Kidney epithelial cell (primary cell): ENCODE data around the gene COPE. TPM values are rescaled to one million over a fixed set of nuclear protein-coding genes. Genes with fewer than 3 reads are reported as not detected.

ENCODE experiments used
- DNase-seq: peaks from one replicate; pipeline ENCODE4 v3.0.0-alpha.2; 2010; ENCODE audit warnings: low read depth
- H3K27me3 ChIP-seq: 2 replicates; pipeline ENCODE4 v1.6.0; 2011; ENCODE audit warnings: low read length; ENCODE audit not compliant: control insufficient read depth, insufficient read depth
- H3K36me3 ChIP-seq: 2 replicates; pipeline ENCODE4 v1.5.1; 2011; ENCODE audit warnings: low read length; ENCODE audit not compliant: control insufficient read depth, insufficient read depth
- H3K4me3 ChIP-seq: 2 replicates; pipeline ENCODE4 v1.5.1; 2011; ENCODE audit warnings: low read depth, mild to moderate bottlenecking, control low read depth, low read length
- CTCF ChIP-seq: IDR thresholded peaks from 2 replicates; pipeline ENCODE4 v1.5.1; 2011; ENCODE audit warnings: mild to moderate bottlenecking, moderate library complexity, low read length, control low read depth, inconsistent platforms; ENCODE audit not compliant: insufficient read depth, poor library complexity, severe bottlenecking
- total RNA-seq: library from RNA; depleted of rRNA; stranded (reverse); fragments of >200 nt; gene quantifications from 2 replicates; pipeline ENCODE4 v1.2.3, GENCODE V29; 2015

Gene COPE
- total RNA-seq, 1 donor from 2014 or later: 437 TPM

DNA sequence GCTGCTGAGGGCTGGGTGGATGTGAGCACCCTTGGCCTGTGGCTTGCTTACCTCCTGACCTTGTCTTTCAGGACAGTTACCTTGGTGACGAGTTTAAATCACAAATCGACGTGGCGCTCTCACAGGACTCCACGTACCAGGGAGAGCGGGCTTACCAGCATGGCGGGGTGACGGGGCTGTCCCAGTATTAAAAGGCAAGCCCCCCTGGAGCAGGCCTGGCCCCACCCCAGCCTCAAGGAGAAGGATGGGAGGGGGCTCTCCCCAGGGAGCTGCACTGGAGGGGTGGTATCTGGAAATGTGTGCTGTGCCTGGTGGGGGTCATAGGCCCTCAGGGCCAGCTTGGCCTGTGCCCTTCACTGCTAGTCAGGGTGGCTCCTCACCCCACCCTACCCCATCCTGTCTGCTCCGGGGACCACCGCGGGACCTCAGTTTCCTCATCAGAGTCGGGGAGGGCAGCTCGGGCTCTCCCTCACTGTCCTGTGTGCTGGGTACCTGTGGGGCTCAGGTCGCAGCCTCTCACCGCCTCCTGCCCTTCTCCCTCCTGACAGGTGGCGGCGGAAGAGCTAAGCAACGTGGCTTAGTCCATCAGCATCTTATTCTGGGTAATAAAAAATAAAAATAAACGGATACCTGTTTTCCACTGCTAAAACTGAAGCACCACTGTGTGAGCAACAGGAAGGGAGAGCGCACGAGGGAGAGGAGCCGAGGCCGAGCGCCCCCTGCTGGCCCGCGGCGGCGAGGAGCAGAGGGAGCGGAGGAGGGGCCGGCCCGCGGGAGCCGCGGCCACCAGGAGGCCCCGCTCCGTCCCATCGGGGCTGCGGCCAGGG, 53.0 kb downstream of the COPE start:
- peaks cover 23% of the 10 kb centered on the region for H3K27me3 ChIP-seq
- H3K36me3 ChIP-seq: peaks cover 11% of the 10 kb centered on the region
- TF ChIP-seq CTCF: peak; percentile 75

GRCh38 chr19:18865106-18865972, 53.8 kb downstream of the COPE start:
- Histone ChIP-seq H3K36me3 (peaks cover 12% of the 10 kb centered on the region), H3K27me3 (peaks cover 18% of the 10 kb centered on the region), H3K4me3 (no peak overlapping the region)
- no peak for DNase-seq
- TF ChIP-seq CTCF: no peak

More for the DNA sequence above, 53.0 kb downstream of the COPE start:
- no peak for DNase-seq
- no peak overlapping the region for H3K4me3 ChIP-seq

- Histone ChIP-seq H3K4me3 (no peak overlapping the region), H3K27me3 (peaks cover 7% of the 10 kb centered on the region), H3K36me3 (peaks cover 13% of the 10 kb centered on the region)
- no peak for TF ChIP-seq CTCF
- DNase-seq: no peak
Measured at GRCh38 chr19:18863843-18864362, 55.3 kb downstream of the COPE start.

- no peak for TF ChIP-seq CTCF
- peaks cover 3% of the 10 kb centered on the region for H3K27me3 ChIP-seq
- DNase-seq: no peak
- peaks cover 13% of the 10 kb centered on the region for H3K36me3 ChIP-seq
- no peak overlapping the region for H3K4me3 ChIP-seq
Measured at GRCh38 chr19:18862976-18863842, 56.0 kb downstream of the COPE start.

- peaks cover 10% of the 10 kb centered on the region for H3K36me3 ChIP-seq
- no peak for TF ChIP-seq CTCF
- DNase-seq: no peak
- H3K27me3 ChIP-seq: no peaks in the 10 kb centered on the region
- no peak overlapping the region for H3K4me3 ChIP-seq
Measured at GRCh38 chr19:18861917-18862316, 57.3 kb downstream of the COPE start.
